Medulla oblongata (tissue), 1 donor: ENCODE results near the gene FOXP2.

ENCODE experiments used
- DNase-seq: peaks from one replicate; pipeline ENCODE4 v3.0.0-alpha.2; 2015; ENCODE audit errors: extremely low spot score

The FOXP2 gene

DNA sequence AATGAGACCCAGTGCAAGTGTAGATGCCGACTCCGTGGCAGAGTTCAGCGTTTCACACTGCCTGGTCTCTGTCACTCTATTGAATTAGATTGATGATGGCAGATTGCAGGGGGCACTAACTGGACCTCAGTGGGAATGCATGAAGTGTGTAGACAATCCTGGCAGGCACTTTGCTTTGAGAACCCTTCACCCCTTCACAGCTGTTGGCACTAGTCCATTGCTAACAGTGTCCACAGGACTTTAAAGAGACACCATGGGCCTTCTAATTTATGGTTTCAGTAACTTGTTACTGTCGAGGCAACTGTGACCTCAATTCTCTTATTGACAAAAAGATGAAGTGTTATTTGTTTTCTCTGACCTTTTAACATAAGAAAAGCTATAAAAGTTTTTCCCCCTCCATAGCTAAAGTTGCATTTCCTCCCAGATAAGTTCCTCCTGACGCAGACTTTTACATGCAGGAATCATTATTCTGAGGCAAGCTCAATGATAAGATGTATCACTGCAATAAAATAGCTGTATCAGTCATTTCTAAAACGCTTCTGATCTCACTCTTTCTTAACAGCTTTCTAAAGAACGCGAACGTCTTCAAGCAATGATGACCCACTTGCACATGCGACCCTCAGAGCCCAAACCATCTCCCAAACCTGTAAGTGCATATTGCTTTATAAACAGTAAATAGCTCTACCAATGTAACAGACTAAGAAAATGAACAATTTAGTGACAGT is 238.9 kb downstream of the FOXP2 start:
- no peak for DNase-seq

DNA sequence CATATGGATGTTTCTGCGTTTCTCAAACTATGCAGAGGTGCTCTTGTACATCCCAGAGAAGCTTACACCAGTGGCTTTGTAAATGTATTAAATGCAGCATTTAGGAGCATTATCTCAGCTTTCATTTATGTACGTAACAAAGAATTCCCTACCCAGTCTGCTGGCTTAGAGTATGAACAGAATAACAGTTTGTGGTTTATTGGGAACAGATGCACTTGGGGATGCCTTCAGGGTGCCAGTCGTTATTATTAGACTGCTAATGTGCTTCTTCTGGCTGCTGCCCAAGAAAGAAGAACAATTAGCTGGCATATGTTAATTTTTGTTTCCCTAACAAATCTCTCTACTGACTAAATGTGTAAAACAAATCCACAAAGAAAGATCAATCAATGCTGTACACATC is 241.9 kb downstream of the FOXP2 start:
- DNase-seq = no peak

DNA sequence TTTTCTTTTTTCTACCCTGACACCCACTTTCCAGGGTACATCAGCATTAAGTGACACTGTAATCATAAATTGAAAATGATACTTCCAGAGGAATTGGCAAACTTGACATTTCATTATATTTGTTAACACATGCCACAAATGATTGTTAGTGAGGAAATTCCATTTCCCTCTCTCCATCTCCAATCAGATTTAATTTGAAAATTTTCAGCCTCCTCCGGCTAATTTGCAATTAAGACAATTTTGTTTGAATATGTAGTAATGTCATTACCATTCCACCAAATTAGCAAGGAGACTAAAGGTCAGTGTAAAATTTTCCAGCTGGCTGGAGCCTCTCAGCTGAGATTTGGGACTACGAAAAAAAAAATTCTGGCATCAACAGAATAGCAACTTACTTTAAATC is 242.7 kb downstream of the FOXP2 start:
- no peak for DNase-seq

DNA sequence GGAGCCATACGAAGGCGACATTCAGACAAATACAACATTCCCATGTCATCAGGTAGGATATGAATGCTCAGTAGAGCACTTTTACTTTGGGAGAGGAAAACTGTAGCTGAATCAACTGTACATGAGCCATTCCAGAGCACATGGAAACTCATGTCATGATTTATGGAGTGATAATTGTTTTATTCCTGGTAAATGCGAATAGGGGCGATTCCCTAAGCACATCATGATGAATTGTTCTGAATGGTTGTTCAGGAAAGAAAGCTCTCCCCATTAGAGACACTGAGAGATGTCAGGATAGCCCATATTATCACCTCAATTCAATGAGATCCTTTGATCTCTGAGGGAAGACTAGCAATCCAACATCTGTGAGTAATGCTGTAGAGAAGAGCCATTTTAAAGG is 243.6 kb downstream of the FOXP2 start:
- no peak for DNase-seq

DNA sequence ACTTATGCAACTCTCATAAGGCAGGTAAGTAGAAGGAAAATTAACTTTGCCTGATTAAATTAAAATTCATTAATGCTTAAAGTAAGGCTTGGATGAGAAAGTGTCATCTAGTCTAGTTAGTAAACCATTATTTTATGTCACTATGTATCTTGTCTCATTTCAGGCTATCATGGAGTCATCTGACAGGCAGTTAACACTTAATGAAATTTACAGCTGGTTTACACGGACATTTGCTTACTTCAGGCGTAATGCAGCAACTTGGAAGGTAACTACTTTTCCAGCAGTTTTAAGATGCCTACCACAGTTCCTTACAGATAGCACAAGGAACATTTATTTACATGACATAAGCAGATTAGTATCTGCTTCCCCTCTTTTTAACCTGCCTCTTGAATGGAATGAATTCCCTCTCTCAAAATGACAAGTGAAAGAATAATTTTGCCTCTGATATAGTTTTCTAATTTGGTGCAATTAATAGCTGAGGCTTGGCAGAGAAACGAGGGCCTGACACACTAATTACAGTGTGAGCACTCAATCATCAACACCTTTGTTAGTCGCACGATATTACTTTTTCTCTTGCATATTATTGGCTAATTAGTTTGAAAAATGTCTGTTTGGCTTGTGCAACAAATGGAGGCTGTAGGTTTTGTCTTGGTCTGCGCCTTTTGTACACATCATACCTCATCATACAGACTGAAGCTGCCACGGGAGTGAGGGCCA is 245.0 kb downstream of the FOXP2 start:
- DNase-seq = no peak

DNA sequence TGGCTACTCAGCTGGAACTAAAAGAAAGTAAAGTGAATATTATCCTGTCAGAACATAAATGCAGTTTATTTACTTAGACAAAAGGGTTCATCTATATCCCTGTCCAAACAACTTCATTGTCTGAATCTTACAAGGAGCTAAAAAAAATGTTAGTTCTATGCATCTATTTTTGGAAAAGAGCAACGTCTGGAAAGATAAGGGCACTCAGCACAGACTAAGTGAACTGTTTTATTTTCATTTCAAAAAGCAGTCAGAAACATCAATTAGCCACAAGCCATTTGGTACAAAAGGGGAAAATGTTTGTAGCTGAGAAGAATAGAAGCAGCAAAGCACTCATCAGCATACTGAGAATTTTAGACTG is 245.5 kb downstream of the FOXP2 start:
- no peak for DNase-seq

DNA sequence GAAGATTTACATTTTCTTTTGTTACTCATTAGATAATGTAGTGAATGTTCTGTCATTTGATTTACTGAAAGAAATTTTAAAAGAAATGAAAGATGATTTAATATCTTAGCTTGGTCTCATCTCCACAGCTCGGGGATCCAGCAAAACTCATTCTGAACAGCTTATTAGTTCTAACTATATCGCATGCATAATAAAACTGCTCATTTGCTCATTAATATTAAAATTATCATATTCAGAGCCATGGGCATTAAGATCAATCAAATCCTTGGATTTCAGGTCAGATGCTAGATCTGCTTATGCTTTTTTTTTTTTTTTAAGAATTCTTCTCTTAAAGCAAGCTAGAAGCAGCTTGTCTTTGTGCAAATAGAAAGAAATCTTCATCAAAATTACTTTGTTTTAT is 246.1 kb downstream of the FOXP2 start:
- DNase-seq = no peak

DNA sequence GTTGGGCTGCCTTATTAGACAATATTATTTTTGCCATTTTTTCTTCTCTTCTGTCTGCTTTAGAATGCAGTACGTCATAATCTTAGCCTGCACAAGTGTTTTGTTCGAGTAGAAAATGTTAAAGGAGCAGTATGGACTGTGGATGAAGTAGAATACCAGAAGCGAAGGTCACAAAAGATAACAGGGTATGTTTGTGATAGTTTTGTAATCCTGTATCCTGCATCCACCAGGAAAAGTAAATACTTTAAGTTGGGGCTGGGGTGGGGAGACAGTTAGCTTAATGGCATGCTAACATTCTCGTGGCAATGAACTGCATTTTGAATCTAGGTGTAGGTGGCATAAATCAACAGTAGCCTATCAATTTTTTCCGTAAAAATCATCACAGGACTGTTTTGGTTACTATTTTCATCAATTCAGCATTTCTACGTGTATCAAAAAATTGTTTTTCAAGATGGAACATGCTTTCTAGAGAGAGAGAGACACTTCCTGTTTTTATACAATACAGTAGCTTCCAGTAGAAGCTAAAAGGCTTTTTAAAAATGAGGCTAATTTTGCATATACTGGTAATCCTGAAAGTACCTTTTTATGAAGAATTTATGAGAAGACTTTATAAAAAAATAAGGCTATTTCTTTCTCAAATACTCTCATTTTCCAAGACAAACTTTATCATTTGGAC is 247.5 kb downstream of the FOXP2 start:
- no peak for DNase-seq

DNA sequence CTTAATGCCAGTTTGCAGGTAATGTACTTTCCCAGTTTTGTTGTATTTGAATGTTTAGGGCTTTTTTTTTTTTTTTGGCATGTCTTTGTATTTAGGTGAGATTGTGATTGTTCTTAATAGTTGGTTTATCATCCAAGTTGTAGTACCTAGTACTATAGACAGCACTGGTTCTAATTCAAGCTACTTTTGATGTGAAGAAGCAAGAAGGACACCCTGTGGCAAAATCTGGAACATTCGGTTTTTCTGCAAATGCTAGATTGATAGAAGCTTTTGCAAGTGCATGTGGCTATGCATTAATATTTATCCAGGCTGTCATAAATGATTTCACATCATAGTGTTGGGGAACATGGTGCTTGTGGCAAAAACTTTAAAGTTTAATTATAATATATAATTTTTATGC is 248.9 kb downstream of the FOXP2 start:
- peak; percentile 51 for DNase-seq

DNA sequence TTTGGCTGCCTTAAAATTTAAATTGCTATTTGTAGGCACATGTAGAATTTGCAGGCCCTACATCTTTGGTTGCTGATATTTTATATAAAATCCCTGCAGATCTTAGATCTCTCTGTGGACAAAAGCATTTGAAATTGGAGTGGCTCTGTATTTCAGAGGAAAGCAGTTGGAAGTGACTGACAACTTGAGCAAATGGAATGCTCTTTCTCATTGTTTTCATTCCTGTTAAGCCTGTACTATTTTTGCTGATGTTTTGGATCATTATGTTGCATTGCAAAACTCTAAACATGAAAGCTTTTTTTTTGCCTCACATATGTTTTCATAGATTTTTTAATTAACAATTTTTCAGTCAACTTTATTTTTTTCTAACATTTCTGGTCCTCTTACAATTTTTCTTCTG is 256.1 kb downstream of the FOXP2 start:
- no peak for DNase-seq

DNA sequence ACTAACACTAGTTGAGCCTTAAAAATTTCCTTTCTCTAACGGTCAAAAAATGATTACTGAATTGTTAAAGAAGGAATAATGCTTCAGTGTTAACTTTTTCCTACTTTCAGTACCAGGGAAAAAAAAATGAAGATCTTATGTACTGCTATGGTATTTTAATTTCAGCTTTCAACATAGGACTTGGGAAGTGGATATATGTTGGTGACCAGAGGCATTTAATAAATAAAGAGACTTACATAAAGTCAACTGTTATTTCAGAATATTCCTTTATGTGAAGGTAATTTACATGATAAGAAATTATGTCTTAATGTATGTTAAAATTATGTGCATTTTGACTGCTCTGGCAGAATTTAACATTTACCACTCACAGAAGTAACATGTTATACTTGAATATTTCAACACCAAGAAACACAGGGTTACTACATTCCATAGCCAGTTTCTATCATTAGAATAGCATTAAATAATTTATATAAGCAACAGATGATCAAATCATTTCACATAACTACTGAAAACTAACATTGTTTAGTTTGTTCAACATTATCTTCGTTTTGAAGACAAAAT is 257.0 kb downstream of the FOXP2 start:
- DNase-seq = no peak

DNA sequence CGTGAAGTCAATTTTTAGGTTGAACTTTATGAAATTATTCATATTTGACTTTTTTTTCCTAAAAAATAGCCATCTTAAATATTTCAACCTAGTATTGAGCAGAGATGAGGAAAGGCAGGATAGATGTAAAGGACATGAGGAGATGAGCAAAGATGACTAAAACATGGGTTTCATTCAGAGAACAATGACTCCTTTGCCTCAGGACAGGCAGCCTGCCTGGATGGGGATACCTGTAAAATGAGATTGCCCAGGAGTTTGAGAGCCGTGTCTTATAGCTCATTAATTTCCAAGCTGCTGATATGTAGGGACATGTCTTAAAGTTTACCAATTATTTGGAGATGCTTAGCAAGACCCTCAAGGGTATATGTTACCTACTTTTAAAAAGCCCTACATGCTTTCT is 263.5 kb downstream of the FOXP2 start:
- DNase-seq = no peak

DNA sequence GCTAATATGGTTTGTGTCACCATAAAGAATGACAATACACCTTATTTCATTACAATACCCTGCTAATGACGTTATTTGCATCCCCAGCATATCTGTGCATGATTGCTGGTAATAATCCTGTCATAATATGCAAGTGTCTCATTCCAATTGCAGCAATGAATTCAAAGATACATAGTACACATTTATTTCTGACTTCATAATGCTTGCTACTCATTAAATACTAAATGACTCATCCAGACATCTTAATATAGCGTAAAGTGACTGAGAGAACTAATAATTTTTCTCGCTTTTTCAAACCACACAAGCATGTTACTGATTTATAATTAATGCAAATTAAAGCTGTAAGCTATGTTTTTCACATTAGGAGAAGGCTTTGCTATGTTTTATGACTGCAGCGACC is 272.6 kb downstream of the FOXP2 start:
- DNase-seq = no peak

DNA sequence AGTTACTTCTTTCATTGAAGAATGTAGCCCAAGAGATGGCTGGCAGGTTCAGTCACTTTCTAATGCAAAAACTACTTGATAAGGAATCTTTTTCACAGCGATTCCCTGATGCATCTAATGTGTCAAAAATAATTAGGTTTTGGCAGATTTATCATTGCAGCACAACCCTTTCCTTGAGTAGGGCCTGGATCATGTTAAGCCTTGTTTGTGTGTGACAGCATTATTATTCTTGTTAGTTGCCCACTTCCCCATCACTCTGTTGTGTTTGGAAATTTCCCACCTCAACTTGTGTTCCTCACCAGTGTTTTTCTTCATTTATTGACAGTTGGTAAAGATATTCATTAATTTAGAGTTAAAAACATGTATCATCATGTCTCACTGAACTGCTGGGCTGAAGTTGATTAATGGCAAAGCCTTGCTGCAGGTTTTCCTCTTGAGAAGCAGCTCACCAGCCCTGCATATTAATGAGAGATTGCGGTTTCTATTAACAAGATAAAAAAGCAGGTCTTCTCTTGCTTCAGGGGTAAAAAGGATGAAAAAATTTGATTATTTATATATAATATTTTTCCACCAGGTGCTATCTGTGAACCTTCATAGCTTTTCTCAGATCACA is 273.9 kb downstream of the FOXP2 start:
- DNase-seq = no peak

DNA sequence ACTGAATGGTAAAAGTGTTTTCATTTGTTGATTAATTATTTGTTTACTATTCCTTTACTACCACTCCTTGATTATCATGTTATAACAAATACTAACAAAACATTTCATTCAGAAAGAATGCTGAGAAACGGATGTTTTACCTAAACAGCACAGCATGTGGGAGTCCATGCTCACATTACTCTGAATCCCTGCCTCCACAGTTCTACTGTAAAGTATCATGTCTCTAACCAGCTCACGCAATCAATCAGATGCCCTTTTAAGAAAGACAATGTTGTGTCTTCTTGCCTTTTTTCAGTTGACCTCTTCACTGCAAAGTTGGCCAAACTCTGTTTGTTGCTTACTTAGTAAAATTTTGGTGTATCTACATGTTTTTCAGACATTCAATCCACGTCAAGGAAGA is 274.8 kb downstream of the FOXP2 start:
- DNase-seq = no peak

DNA sequence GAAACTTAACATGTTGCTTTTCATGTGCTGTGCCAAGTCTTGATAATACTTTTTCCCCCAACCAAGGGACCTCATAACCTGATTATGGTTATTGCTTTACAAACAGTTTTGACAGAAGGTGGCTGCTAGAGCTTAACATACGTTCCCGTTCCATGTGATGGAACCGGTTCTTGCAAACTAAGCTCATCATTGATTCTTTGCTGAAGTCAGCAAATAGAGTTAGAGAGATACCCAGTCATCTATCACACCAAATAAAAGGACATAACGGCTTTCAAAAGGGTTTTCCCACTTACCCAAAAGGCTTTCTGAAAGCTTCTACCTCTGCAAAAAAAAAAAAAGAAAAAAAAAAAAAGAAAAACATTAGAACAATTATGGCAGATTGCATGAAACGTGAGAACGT is 277.0 kb downstream of the FOXP2 start:
- DNase-seq = no peak

DNA sequence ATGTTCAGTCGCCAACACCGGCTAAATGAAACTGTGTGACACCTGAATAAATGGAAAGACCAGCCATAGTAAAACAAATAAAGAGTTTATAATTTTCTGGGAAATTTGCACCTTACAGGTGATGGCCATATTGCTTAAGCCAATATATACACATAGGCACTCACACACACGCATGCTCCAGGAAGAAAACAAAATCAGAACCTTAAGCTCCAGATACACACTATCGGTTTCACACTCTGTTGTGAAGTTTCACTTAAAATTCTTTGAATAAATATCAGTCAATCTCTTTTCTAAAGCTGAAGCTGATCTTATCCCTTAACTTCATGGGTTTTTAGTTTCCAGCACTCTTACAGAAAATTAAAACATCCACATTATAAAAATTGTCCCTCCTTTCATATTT is 280.6 kb downstream of the FOXP2 start:
- no peak for DNase-seq

DNA sequence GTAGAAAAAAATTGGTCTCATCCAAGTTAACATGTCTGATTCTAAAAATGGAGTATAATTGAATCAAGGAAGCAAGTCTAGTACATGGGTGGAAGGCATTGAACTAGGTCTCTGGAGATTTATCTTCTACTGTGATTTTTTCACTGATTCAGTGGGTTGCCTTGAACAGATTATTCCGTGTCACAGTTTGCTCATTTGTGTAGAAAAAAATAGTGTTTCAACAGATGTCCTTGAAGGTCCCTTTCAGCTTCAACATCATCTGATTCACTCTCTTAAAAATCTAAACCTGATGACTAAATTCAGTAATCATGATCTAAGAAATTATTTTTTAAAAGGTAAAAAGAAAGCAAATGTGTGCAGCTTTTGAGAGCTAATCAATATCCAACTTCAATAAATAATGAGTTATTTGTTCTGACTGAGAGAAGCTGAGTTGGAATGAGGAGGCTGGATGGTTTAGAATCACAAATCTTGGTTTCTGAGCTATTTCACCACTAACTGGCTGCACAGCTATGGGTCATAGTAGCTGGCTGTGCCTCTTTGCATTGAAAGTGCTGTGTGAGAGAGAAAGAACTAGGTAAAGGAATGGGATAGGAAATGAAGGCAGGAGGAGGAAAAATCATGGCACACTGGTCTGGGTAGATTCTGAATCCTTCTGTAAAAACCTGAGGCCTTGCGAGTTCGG is 285.8 kb downstream of the FOXP2 start:
- no peak for DNase-seq

DNA sequence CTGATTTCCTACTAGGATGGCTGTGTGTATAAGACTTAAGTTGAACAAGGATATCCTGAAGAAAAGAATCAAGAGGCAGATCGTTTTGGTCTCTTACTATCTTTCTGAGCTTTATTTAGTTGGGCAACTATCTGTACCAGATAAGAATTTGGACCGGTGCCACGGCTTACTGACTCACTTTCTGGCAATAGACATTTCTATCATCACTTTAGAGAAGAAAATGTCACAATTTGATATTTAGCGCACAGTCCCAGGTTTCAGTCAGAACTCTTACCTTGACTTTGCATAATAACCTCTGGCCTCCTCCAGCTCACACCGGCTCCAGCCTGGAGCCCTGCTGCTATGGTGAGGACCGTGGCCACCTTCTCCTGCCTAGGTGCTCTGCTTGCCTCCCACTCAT is 289.1 kb downstream of the FOXP2 start:
- no peak for DNase-seq

DNA sequence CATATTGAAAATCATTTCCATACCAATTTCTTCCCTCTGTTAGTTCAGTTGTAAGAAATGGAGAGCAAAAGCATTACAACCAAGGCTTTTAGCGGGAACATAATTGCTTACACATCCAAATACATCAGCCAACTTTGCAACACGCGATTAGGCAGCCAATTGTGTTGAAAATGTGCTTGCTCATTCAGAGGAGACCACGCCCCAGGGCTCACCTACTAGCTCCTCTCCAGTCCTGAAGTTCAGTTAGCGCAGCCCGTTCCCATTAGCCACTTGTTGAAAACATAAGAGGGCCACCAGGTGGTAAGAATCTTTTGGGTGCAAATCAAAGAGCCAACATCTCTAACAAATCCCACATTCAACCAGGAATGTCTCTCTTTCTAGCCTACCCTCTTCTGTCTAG is 294.0 kb downstream of the FOXP2 start:
- DNase-seq = no peak

DNA sequence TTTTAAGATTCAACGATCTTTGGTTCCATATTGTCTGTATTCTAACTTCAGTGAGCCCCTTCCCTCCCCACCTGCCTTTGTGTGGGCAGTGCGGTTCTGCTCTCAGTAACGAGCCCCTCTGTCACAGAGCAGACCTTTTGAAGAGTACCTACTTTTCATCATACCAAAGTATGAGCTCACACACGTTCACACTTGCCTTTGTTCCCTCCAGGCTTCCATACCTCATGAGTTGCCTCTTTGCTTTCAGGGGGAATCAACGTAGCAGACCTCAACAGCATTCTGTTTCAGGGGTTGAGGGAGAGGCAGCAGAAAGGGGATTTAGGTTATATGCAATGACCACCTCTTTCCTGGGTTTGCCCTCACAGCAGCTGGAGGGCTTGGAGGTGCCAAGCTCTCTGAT is 295.9 kb downstream of the FOXP2 start:
- no peak for DNase-seq

DNA sequence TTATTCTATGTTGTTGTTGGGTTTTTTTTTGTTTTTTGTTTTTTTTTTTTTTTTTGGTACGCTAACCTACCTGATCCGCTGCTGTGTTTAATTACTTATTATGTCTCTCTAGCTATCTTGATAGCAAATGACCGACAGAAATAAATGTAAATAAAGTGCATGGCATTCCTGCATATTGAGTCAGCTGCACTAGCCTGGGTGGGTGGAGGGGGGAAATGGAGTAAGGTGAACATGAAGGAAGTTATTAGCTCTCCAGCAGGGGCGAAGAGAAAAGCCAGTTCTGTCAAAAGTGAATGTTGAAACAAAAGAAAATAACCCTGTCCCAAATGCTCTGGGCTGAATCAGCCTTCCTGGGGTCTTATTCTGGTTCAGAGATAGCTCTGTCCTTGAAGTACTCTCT is 296.6 kb downstream of the FOXP2 start:
- DNase-seq = no peak
